Activated T-cell treated with anti-CD3 and anti-CD28 coated beads, Interleukin-2, amount 50 U/mL, for 72 hours (primary cell): ENCODE measurements around the gene TIA1. TPM values are rescaled to one million over a fixed set of nuclear protein-coding genes. Genes with fewer than 3 reads are reported as not detected.
"Not testable (repeated sequence)": the region's sequence is repeated elsewhere in the genome, so short reads cannot be mapped to it uniquely, and the experiment has no call there.

Source experiments
- ATAC-seq, 2 donors: fragments of 150-1000 bp; cut with Tn5 transposase; replicated peaks in 1 of 2; 2 replicates each; pipeline ENCODE4 v1.10.0; 2021; ENCODE audit warnings: moderate library complexity in 2 of 2, mild to moderate bottlenecking in 1 of 2
- DNase-seq, 2 donors: peaks; one replicate each; pipeline ENCODE4 v3.0.0; 2021 to 2022; ENCODE audit warnings: mixed read lengths in 1 of 2
- H3K27ac Mint-ChIP-seq: one replicate; pipeline ENCODE4 v1.8.0; 2022; ENCODE audit warnings: mild to moderate bottlenecking, moderate library complexity, mixed read lengths
- H3K27me3 Mint-ChIP-seq: one replicate; pipeline ENCODE4 v1.8.0; 2022; ENCODE audit warnings: low read depth, mixed read lengths
- H3K36me3 Mint-ChIP-seq, 2 donors: one replicate each; pipeline ENCODE4 v1.8.0; 2022; ENCODE audit warnings: mixed read lengths in 2 of 2, mild to moderate bottlenecking in 1 of 2; ENCODE audit not compliant: insufficient read depth in 2 of 2
- H3K4me1 Mint-ChIP-seq: one replicate; pipeline ENCODE4 v1.8.0; 2022; ENCODE audit warnings: low read depth, mixed read lengths
- H3K4me3 Mint-ChIP-seq, 2 donors: one replicate each; pipeline ENCODE4 v1.8.0; 2022; ENCODE audit warnings: mild to moderate bottlenecking in 2 of 2, mixed read lengths in 2 of 2, moderate library complexity in 2 of 2
- H3K9me3 Mint-ChIP-seq, 2 donors: one replicate each; pipeline ENCODE4 v1.8.0; 2022; ENCODE audit warnings: mixed read lengths in 2 of 2
- total RNA-seq, 2 donors: library from RNA; stranded (reverse); gene quantifications; one replicate each; pipeline ENCODE4 v1.2.3, GENCODE V29; 2022

The TIA1 gene
- total RNA-seq = 100 to 1,000 TPM; 113 to 119 TPM

- peak within 1 kb of the TSS; percentile 100 for H3K27ac Mint-ChIP-seq
- H3K4me3 Mint-ChIP-seq = peak within 1 kb of the TSS; percentile 95 to 99
- DNase-seq (peak; percentile 98), ATAC-seq (peak; percentile 98)
- H3K27me3 Mint-ChIP-seq = no peaks in the 10 kb centered on the region
- H3K36me3 Mint-ChIP-seq = peaks cover 7 to 12% of the 10 kb centered on the region in 2 donors
- no peaks in the 10 kb centered on the region for H3K9me3 Mint-ChIP-seq
- peaks cover 38% of the 10 kb centered on the region for H3K4me1 Mint-ChIP-seq
Measured at GRCh38 chr2:70248181-70248847, at the start of gene TIA1. Gene TIA1 (minus strand): TSS chr2:70248628. CDS start chr2:70248430, 198 bp downstream.

GRCh38 chr2:70297828-70298227, 49.4 kb upstream of the TIA1 start:
- H3K27me3 Mint-ChIP-seq, H3K4me3 Mint-ChIP-seq, H3K9me3 Mint-ChIP-seq, ATAC-seq, DNase-seq: not testable (repeated sequence)
- peaks cover 50% of the 10 kb centered on the region for H3K4me1 Mint-ChIP-seq
- peak overlapping the region; percentile 62 for H3K27ac Mint-ChIP-seq
- peaks cover 12 to 14% of the 10 kb centered on the region in 2 donors for H3K36me3 Mint-ChIP-seq

GRCh38 chr2:70283500-70284191, 35.2 kb upstream of the TIA1 start:
- no peak overlapping the region for H3K4me3 Mint-ChIP-seq
- H3K27me3 Mint-ChIP-seq = no peaks in the 10 kb centered on the region
- ATAC-seq (no peak), DNase-seq (no peak)
- no peaks in the 10 kb centered on the region for H3K9me3 Mint-ChIP-seq
- peaks cover 24% of the 10 kb centered on the region for H3K4me1 Mint-ChIP-seq
- peaks cover 12 to 57% of the 10 kb centered on the region in 2 donors for H3K36me3 Mint-ChIP-seq
- H3K27ac Mint-ChIP-seq = peak overlapping the region; percentile 21

GRCh38 chr2:70282439-70282838, 34.0 kb upstream of the TIA1 start:
- Mint-ChIP-seq H3K27ac (peak overlapping the region; percentile 30), H3K4me1 (peaks cover 23% of the 10 kb centered on the region), H3K9me3 (no peaks in the 10 kb centered on the region), H3K27me3 (no peaks in the 10 kb centered on the region), H3K36me3 (peaks cover 10 to 46% of the 10 kb centered on the region in 2 donors), H3K4me3 (no peak overlapping the region)
- no peak for ATAC-seq
- DNase-seq = no peak

GRCh38 chr2:70280242-70280798, 31.9 kb upstream of the TIA1 start:
- Mint-ChIP-seq H3K27me3 (no peaks in the 10 kb centered on the region), H3K9me3 (no peaks in the 10 kb centered on the region), H3K36me3 (peaks cover 12 to 29% of the 10 kb centered on the region in 2 donors), H3K4me3 (no peak overlapping the region), H3K4me1 (peaks cover 10% of the 10 kb centered on the region), H3K27ac (peak overlapping the region; percentile 91)
- no peak for ATAC-seq
- DNase-seq = no peak

- Mint-ChIP-seq H3K27me3 (no peaks in the 10 kb centered on the region), H3K4me1 (no peaks in the 10 kb centered on the region), H3K36me3 (peaks cover 4 to 9% of the 10 kb centered on the region in 2 donors), H3K9me3 (no peaks in the 10 kb centered on the region), H3K4me3 (no peak overlapping the region), H3K27ac (no peak overlapping the region)
- ATAC-seq = no peak
- no peak for DNase-seq
Measured at GRCh38 chr2:70270323-70270722, 21.9 kb upstream of the TIA1 start.

GRCh38 chr2:70269422-70270302, 21.2 kb upstream of the TIA1 start:
- not testable (repeated sequence) for H3K4me3 Mint-ChIP-seq, DNase-seq, H3K4me1 Mint-ChIP-seq, H3K27ac Mint-ChIP-seq, H3K27me3 Mint-ChIP-seq, ATAC-seq, H3K36me3 Mint-ChIP-seq, H3K9me3 Mint-ChIP-seq

GRCh38 chr2:70266925-70267324, 18.5 kb upstream of the TIA1 start:
- H3K4me1 Mint-ChIP-seq, H3K4me3 Mint-ChIP-seq, ATAC-seq, H3K36me3 Mint-ChIP-seq, H3K9me3 Mint-ChIP-seq, H3K27me3 Mint-ChIP-seq, H3K27ac Mint-ChIP-seq, DNase-seq: not testable (repeated sequence)

- no peak overlapping the region for H3K4me3 Mint-ChIP-seq
- no peak for ATAC-seq
- no peak for DNase-seq
Measured at GRCh38 chr2:70261501-70261900, 13.1 kb upstream of the TIA1 start.

GRCh38 chr2:70258532-70258875, 10.1 kb upstream of the TIA1 start:
- ATAC-seq (no peak), DNase-seq (peak in 1 of 2 donors; percentile 3)
- Mint-ChIP-seq H3K27me3 (no peaks in the 10 kb centered on the region), H3K9me3 (no peaks in the 10 kb centered on the region), H3K4me3 (peak overlapping the region; percentile 93 to 94), H3K27ac (no peak overlapping the region), H3K36me3 (peaks cover 0 to 14% of the 10 kb centered on the region in 2 donors), H3K4me1 (peaks cover 25% of the 10 kb centered on the region)

More at GRCh38 chr2:70261501-70261900, 13.1 kb upstream of the TIA1 start:
- Mint-ChIP-seq H3K4me1 (peaks cover 20% of the 10 kb centered on the region), H3K36me3 (peaks cover 4 to 17% of the 10 kb centered on the region in 2 donors), H3K27ac (no peak overlapping the region), H3K9me3 (no peaks in the 10 kb centered on the region), H3K27me3 (no peaks in the 10 kb centered on the region)

GRCh38 chr2:70255637-70256314, 7.3 kb upstream of the TIA1 start:
- H3K36me3 Mint-ChIP-seq = peaks cover 0 to 7% of the 10 kb centered on the region in 2 donors
- no peak for DNase-seq
- H3K4me1 Mint-ChIP-seq = peaks cover 19% of the 10 kb centered on the region
- H3K4me3 Mint-ChIP-seq = peak overlapping the region; percentile 11 to 47
- H3K27me3 Mint-ChIP-seq = no peaks in the 10 kb centered on the region
- ATAC-seq = no peak
- peak overlapping the region; percentile 54 for H3K27ac Mint-ChIP-seq
- H3K9me3 Mint-ChIP-seq = no peaks in the 10 kb centered on the region

- Mint-ChIP-seq H3K36me3 (peaks cover 7 to 12% of the 10 kb centered on the region in 2 donors), H3K9me3 (no peaks in the 10 kb centered on the region), H3K4me1 (peaks cover 19% of the 10 kb centered on the region), H3K4me3 (no peak overlapping the region), H3K27ac (no peak overlapping the region), H3K27me3 (no peaks in the 10 kb centered on the region)
- DNase-seq = no peak
- no peak for ATAC-seq
Measured at GRCh38 chr2:70250434-70250833, 2.0 kb upstream of the TIA1 start.
